ENCODE measurements around the gene P2RY8. TPM values are rescaled to one million over a fixed set of nuclear protein-coding genes. Genes with fewer than 3 reads are reported as not detected.

The P2RY8 gene
- total RNA-seq, 1 donor from 2014 or later, result 3.1 TPM

DNA sequence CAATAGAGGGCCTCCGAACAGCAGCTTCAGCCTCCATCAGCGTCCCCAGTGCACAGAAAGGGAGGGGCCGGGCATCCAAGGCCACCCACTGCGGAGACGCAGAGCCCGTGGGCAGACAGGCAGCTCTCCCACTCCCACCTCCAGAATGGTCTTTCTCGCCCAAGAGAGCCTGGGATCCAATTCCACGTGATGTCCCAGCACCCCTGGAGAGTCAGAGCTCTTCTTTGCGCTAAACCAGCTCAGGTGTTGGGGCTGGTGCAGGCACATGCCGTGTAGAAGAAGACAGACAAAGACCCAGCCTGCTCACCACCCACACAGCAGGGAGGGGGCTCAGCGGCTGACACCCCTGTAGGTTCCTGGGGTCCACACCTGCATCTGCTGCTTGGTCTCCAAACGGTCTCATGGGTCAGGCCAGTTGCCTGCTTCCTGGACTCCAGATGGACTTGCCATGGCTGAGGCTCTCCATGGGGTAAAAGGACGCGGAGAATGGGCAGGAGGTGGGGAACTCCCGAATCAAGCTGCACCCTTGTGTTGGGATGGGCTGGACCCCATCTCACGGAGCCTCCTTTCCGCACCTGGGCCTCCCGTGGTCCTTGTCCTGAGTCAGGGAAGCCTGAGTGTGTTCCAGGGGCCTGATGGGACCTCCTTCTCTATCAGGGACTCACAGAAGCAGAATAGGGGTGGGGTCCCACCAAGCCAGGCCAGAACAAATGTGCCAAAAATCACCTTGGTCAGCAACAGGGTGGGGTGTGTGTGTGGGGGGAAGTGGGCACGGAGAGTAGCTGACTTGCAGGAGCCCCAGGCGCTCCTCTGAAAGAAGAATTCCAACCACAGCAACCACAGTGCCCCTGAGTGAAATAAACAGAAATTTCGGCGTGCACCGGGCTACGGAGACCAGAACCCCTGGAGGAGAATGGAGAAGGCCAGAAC is 72.7 kb downstream of the P2RY8 start:
- Histone ChIP-seq H3K4me1 (no peaks in the 10 kb centered on the region), H3K9me3 (no peaks in the 10 kb centered on the region), H3K27ac (no peak overlapping the region), H3K4me3 (no peak overlapping the region), H3K36me3 (no peaks in the 10 kb centered on the region), H3K27me3 (peaks cover 14% of the 10 kb centered on the region)
- ATAC-seq (no peak), DNase-seq (peak; percentile 57)
- intact Hi-C loops (cut with DNase I), result loop anchor here (10.0 kb wide), 1 partner anchor 110 kb away; no protein-coding TSS in a partner anchor
- TF ChIP-seq, protein P1, sequence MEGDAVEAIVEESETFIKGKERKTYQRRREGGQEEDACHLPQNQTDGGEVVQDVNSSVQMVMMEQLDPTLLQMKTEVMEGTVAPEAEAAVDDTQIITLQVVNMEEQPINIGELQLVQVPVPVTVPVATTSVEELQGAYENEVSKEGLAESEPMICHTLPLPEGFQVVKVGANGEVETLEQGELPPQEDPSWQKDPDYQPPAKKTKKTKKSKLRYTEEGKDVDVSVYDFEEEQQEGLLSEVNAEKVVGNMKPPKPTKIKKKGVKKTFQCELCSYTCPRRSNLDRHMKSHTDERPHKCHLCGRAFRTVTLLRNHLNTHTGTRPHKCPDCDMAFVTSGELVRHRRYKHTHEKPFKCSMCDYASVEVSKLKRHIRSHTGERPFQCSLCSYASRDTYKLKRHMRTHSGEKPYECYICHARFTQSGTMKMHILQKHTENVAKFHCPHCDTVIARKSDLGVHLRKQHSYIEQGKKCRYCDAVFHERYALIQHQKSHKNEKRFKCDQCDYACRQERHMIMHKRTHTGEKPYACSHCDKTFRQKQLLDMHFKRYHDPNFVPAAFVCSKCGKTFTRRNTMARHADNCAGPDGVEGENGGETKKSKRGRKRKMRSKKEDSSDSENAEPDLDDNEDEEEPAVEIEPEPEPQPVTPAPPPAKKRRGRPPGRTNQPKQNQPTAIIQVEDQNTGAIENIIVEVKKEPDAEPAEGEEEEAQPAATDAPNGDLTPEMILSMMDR (IDR thresholded peaks at IDR 0.05), result no peak

- no peaks in the 10 kb centered on the region for H3K36me3 ChIP-seq
- H3K4me3 ChIP-seq, result no peak overlapping the region
- H3K9me3 ChIP-seq, result no peaks in the 10 kb centered on the region
- no peak overlapping the region for H3K27ac ChIP-seq
- intact Hi-C loops (cut with DNase I), result loop anchor here (10.0 kb wide), 1 partner anchor 111 kb away; no protein-coding TSS in a partner anchor
- DNase-seq, result peak; percentile 12
- peaks cover 14% of the 10 kb centered on the region for H3K27me3 ChIP-seq
- no peak for ATAC-seq
- TF ChIP-seq, protein P1 (IDR thresholded peaks at IDR 0.05), result no peak
- H3K4me1 ChIP-seq, result no peaks in the 10 kb centered on the region
Observed at GRCh38 chrX:1463581-1463980, 73.4 kb downstream of the P2RY8 start.

- H3K9me3 ChIP-seq, result no peaks in the 10 kb centered on the region
- peak; percentile 38 for ATAC-seq
- H3K36me3 ChIP-seq, result no peaks in the 10 kb centered on the region
- H3K4me1 ChIP-seq, result no peaks in the 10 kb centered on the region
- H3K27me3 ChIP-seq, result peaks cover 14% of the 10 kb centered on the region
- peak overlapping the region; percentile 11 for H3K27ac ChIP-seq
- no peak overlapping the region for H3K4me3 ChIP-seq
- TF ChIP-seq, protein P1 (IDR thresholded peaks at IDR 0.05), result no peak
- intact Hi-C loops (cut with DNase I), result loop anchor here (10.0 kb wide), 1 partner anchor 112 kb away; no protein-coding TSS in a partner anchor
- DNase-seq, result peak; percentile 17
Observed at GRCh38 chrX:1462596-1463251, 74.3 kb downstream of the P2RY8 start.

DNA sequence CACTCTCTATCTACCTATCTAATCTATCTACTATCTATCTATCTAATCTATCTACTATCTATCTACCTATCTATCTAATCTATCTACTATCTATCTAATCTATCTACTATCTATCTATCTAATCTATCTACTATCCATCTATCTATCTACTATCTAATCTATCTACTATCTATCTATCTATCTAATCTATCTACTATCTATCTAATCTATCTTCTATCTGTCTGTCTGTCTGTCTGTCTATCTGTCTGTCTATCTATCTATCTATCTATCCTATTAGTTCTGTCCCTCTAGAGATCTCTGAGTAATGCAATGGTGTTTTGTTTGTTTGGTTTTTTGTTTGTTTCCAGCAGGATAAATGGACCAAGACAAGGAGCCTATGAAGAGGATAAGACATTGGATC is 74.9 kb downstream of the P2RY8 start:
- H3K27ac ChIP-seq, result peak overlapping the region; percentile 11

DNA sequence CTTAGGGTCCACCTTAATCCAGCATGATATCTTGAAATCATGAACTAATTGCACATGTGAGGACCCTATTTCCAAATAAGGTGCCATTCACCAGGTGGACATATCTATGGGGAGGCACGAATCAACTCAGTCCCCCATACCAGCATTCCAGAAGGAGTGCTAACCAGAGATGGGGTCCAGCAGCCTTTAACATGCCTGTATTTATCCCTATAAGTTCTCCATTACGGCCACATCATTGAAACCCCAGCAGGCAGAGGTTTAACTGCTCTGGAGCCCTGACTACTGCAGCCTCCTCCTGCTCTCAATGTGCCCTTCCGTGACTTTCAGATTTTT is 81.1 kb downstream of the P2RY8 start:
- intact Hi-C loops (cut with DNase I), result no loop called here
- no peak for DNase-seq
- no peaks in the 10 kb centered on the region for H3K36me3 ChIP-seq

More for the DNA sequence above, 74.9 kb downstream of the P2RY8 start:
- Histone ChIP-seq H3K36me3 (no peaks in the 10 kb centered on the region), H3K9me3 (no peaks in the 10 kb centered on the region), H3K4me1 (no peaks in the 10 kb centered on the region), H3K27me3 (peaks cover 14% of the 10 kb centered on the region), H3K4me3 (no peak overlapping the region)
- ATAC-seq (no peak), DNase-seq (no peak)
- TF ChIP-seq, protein P1 (IDR thresholded peaks at IDR 0.05), result no peak
- intact Hi-C loops (cut with DNase I), result loop anchor here (10.0 kb wide), 1 partner anchor 113 kb away; no protein-coding TSS in a partner anchor

More for the DNA sequence above, 81.1 kb downstream of the P2RY8 start:
- H3K4me1 ChIP-seq, result peaks cover 11% of the 10 kb centered on the region
- TF ChIP-seq, protein P1 (IDR thresholded peaks at IDR 0.05), result no peak
- no peak overlapping the region for H3K27ac ChIP-seq
- no peak overlapping the region for H3K4me3 ChIP-seq
- ATAC-seq, result no peak
- no peaks in the 10 kb centered on the region for H3K9me3 ChIP-seq
- no peaks in the 10 kb centered on the region for H3K27me3 ChIP-seq

All from upper lobe of right lung (tissue), 1 donor.